ENCODE data around the gene ADCY6.

GRCh38 chr12:48776956-48777355 lies 11.9 kb downstream of the ADCY6 start:
- TF ChIP-seq, protein P1, sequence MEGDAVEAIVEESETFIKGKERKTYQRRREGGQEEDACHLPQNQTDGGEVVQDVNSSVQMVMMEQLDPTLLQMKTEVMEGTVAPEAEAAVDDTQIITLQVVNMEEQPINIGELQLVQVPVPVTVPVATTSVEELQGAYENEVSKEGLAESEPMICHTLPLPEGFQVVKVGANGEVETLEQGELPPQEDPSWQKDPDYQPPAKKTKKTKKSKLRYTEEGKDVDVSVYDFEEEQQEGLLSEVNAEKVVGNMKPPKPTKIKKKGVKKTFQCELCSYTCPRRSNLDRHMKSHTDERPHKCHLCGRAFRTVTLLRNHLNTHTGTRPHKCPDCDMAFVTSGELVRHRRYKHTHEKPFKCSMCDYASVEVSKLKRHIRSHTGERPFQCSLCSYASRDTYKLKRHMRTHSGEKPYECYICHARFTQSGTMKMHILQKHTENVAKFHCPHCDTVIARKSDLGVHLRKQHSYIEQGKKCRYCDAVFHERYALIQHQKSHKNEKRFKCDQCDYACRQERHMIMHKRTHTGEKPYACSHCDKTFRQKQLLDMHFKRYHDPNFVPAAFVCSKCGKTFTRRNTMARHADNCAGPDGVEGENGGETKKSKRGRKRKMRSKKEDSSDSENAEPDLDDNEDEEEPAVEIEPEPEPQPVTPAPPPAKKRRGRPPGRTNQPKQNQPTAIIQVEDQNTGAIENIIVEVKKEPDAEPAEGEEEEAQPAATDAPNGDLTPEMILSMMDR (IDR thresholded peaks at IDR 0.05), result no peak
- TF ChIP-seq POLR2A (IDR thresholded peaks at IDR 0.05), result no peak
